Astrocyte of the spinal cord (primary cell): ENCODE measurements around the gene ZNF71.
A peak's percentile ranks its signal among the peaks of the same experiment; 100 is the strongest.

Experiments used
- DNase-seq: peaks from one replicate; pipeline ENCODE4 v3.0.0; 2011; ENCODE audit warnings: low read depth, low spot score
- H3K4me3 ChIP-seq: 2 replicates; pipeline ENCODE4 v1.5.1; 2011; ENCODE audit warnings: low read depth, mild to moderate bottlenecking, low read length, moderate library complexity
- in situ Hi-C: cut with HindIII; loops from 2 replicates; pipeline ENCODE4 v1.10.0; 2017; ENCODE audit warnings: low sequenced_read_pairs
- TF ChIP-seq, protein P1 (sequence below): IDR thresholded peaks from 2 replicates; pipeline ENCODE4 v1.5.1; 2012; ENCODE audit warnings: low read depth, mild to moderate bottlenecking, low read length, inconsistent platforms

The ZNF71 gene

DNA sequence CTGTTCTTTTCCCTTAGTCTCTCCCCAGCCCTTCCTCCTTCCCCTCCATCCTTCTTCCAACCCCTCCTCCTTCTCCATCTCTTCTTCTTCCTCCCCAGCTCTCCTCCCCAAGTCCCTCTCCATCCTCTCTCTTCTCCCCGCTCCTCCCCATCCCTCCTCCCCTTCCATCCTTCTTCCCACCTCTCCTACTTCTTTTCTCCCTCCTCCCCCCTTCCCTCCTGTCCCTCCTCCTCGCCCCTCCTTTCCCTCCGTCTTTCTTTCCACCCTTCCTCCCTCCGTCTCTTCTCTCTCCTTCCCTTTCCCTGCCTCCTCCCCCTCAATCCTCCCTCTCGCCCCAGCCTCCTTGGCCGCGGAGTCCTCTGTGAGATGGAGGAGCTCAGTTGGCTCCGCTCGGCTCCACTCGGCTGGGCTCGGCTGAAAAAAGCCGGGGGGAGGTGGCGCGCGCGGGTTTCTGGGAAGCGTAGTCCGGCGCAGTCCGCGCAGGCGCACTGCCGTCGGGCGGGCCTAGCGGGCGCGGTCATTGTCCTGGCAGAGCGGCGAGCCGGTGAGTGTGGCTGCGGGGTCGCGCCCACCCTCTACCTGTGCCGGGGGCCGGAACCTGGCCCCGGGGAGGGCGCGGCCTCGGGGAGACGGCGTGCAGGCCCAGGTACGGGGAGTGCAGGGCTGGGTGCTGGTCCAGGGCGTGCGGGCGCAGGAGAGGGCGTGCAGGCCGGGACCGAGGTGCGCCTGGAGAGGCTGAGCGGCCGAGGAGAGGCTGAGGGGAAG lies at the start of gene ZNF71:
Gene ZNF71, plus strand, starts transcription at position 520 of the 765 bp plus-strand sequence. CDS start 6,257 bp downstream, outside the sequence.
- peak; percentile 88 for DNase-seq

DNA sequence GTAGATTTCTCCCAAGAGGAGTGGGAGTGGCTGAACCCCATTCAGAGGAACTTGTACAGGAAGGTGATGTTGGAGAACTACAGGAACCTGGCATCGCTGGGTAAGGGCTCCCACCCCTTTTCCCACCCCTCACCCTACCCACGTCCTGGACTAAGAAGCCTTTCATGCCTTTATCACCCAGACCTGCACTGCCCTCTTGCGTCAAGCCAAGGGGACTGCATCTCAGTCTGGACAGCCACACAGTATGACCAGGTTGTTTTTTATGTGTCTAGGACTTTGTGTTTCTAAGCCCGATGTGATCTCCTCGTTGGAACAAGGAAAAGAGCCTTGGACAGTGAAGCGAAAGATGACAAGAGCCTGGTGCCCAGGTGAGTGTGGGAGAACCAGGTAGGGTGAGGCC lies 47.6 kb upstream of the ZNF71 start:
- in situ Hi-C loops: no loop called here
- TF ChIP-seq, protein P1, sequence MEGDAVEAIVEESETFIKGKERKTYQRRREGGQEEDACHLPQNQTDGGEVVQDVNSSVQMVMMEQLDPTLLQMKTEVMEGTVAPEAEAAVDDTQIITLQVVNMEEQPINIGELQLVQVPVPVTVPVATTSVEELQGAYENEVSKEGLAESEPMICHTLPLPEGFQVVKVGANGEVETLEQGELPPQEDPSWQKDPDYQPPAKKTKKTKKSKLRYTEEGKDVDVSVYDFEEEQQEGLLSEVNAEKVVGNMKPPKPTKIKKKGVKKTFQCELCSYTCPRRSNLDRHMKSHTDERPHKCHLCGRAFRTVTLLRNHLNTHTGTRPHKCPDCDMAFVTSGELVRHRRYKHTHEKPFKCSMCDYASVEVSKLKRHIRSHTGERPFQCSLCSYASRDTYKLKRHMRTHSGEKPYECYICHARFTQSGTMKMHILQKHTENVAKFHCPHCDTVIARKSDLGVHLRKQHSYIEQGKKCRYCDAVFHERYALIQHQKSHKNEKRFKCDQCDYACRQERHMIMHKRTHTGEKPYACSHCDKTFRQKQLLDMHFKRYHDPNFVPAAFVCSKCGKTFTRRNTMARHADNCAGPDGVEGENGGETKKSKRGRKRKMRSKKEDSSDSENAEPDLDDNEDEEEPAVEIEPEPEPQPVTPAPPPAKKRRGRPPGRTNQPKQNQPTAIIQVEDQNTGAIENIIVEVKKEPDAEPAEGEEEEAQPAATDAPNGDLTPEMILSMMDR: peak; percentile 22
- DNase-seq: no peak
- H3K4me3 ChIP-seq: no peak overlapping the region

More for the DNA sequence above, at the start of gene ZNF71:
- TF ChIP-seq, protein P1: peak; percentile 7
- peak within 1 kb of the TSS; percentile 93 for H3K4me3 ChIP-seq
- in situ Hi-C loops: no loop called here

DNA sequence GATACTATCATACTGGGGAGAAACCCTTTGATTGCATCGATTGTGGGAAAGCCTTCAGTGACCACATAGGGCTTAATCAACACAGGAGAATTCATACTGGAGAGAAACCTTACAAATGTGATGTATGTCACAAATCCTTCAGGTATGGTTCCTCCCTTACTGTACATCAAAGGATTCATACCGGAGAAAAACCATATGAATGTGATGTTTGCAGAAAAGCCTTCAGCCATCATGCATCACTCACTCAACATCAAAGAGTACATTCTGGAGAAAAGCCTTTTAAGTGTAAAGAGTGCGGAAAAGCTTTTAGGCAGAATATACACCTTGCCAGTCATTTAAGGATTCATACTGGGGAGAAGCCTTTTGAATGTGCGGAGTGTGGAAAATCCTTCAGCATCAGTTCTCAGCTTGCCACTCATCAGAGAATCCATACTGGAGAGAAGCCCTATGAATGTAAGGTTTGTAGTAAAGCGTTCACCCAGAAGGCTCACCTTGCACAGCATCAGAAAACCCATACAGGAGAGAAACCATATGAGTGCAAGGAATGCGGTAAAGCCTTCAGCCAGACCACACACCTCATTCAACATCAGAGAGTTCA lies 40.7 kb upstream of the ZNF71 start:
- DNase-seq: no peak
- TF ChIP-seq, protein P1: no peak
- H3K4me3 ChIP-seq: no peak overlapping the region
- in situ Hi-C loops: no loop called here

DNA sequence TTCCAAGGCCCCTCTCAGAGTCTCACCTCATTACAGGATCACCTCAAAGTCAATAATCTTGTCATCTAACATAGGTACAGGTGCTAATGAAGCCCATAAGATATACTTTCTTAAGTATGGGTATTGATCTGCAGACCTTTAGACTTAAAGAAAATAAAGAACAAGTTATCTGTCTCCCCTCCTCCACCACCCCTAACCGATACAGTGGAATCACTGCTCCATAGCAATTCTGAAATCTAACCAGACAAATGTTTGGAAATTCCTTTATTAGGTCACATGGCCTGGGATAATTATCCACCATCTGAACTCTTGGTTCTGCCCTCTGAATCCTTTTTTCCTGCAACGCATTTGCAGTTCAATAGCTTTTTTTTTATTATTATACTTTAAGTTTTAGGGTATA lies 32.3 kb upstream of the ZNF71 start:
- DNase-seq: no peak
- H3K4me3 ChIP-seq: no peak overlapping the region
- TF ChIP-seq, protein P1: no peak
- in situ Hi-C loops: no loop called here

DNA sequence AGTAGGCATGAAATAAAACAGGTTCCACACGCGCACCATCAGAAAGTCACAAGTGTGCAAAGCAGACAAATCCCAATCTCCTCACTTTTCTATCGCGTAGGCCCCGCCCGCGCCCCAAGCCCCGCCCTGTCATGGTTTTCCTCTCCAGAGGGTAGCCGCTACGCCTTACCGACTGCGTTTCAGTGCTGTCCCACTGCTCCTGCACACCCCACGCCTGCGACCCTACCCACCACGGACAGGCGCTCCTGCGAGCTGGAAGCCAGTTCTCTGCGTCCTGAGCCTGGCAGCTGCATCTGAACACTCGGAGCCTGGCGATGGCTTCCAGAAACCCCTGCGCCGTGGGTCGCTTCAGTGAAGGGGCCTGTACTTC lies 28.2 kb upstream of the ZNF71 start:
- H3K4me3 ChIP-seq: peak overlapping the region; percentile 85
- TF ChIP-seq, protein P1: no peak
- in situ Hi-C loops: no loop called here
- no peak for DNase-seq

DNA sequence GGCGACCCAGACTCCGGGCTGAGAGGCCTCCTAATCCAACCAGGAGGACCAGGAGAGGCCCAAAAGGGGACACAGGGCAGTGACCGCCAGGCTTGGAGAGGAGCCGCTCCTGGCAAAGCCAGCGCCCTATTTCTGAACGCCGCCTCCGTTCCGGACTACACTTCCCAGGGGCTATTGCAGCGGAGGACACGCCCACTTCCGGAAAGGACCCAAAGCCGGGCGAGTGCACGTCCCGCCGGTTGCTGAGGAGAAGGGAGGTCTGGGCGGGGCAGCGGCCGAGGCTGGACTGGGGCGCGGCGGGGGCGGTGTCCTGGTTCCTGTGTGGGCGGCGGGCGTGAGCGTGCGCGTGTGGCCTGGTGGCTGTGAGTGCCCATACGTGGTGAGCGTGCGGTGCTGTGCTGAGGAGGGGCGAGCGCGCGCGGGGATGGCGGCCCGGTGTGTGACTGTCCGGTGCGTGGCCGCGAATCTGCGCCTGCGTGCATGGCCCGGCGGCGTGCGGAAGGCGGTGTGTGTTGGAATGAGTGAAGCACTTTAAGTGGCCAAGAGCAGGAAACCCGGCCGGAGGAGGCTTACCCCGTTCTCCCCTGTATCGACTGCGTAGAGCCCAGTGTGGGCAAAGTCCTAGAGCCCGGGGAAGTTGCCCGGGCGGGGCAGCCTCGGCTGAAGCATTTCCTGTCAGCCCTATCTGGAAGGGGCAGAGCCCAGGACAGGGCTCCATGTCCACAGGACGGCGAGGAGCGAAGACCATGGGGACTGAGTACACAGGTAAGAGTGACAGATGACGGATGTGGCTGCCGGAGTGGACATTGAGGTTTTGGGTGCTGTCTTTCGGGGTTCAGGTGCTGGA lies 27.6 kb upstream of the ZNF71 start, which contains the start of gene ZNF470:
Gene ZNF470, plus strand, starts transcription at position 195 of the 847 bp plus-strand sequence. CDS start 2,844 bp downstream, outside the sequence.
- TF ChIP-seq, protein P1: no peak
- H3K4me3 ChIP-seq: peak within 1 kb of the TSS; percentile 85
- in situ Hi-C loops: no loop called here
- DNase-seq: peak; percentile 93
